Endothelial cell of umbilical vein (primary cell): Measurements from ENCODE around the gene CAMTA1. TPM values are rescaled to one million over a fixed set of nuclear protein-coding genes. Genes with fewer than 3 reads are reported as not detected.
A peak's percentile ranks its signal among the peaks of the same experiment; 100 is the strongest.

Experiments
- BruUV-seq: library from RNA; stranded (reverse); fragments of 400-500 nt; replicated peaks from 2 replicates; lab custom pipeline; 2021; lab: Mats Ljungman, UMichigan
- CTCF ChIA-PET: fragments of 300-600, 350-600 bp; sonication (Branson Sonifier 250); formaldehyde crosslinking; loops from one replicate; lab custom pipeline; 2021; ENCODE audit warnings: antibody characterized with exemption, inconsistent platforms; lab: Charles Lee
- POLR2A ChIA-PET: fragments of 300-600, 350-600 bp; sonication (Branson Sonifier 250); formaldehyde crosslinking; loops from one replicate; lab custom pipeline; 2021; ENCODE audit warnings: antibody characterized with exemption, inconsistent platforms; lab: Charles Lee
- DNase-seq: peaks from one replicate; pipeline ENCODE4 v3.0.0-alpha.2; 2011; ENCODE audit warnings: low read depth, low spot score
- FAIRE-seq: peaks from 2 replicates; lab custom pipeline; 2011; peaks lifted over from hg19 to GRCh38; lab: Jason Lieb, UNC
- H2AFZ ChIP-seq: 2 replicates; pipeline ENCODE4 v1.6.0; 2012; ENCODE audit warnings: low read depth, low read length, control low read depth, inconsistent platforms
- H3K27ac ChIP-seq: 2 replicates; pipeline ENCODE4 v1.5.1; 2011; ENCODE audit warnings: low read depth, mild to moderate bottlenecking, control low read depth, low read length, moderate library complexity; ENCODE audit not compliant: insufficient read depth
- H3K27me3 ChIP-seq, 2 experiments: 2 replicates each; pipeline versions ENCODE4 v1.6.0 to v1.6.1; 2011; ENCODE audit warnings: low read length in 2 of 2, mixed read lengths in 1 of 2; ENCODE audit not compliant: control insufficient read depth in 2 of 2, insufficient read depth in 2 of 2
- H3K36me3 ChIP-seq, 2 experiments: 2 replicates in 1 of 2; 3 replicates in 1 of 2; pipeline ENCODE4 v1.5.1; 2011; ENCODE audit warnings: low read length in 2 of 2, mild to moderate bottlenecking in 1 of 2, moderate library complexity in 1 of 2; ENCODE audit not compliant: control insufficient read depth in 2 of 2, insufficient read depth in 2 of 2; ENCODE audit errors: extremely low read depth in 1 of 2
- H3K4me1 ChIP-seq: 3 replicates; pipeline ENCODE4 v1.5.1; 2011; ENCODE audit warnings: mild to moderate bottlenecking, low read length; ENCODE audit not compliant: control insufficient read depth, insufficient read depth; ENCODE audit errors: extremely low read depth
- H3K4me2 ChIP-seq: 2 replicates; pipeline ENCODE4 v1.6.1; 2011; ENCODE audit warnings: low read length, control low read depth, mixed read lengths; ENCODE audit not compliant: insufficient read depth
- H3K4me3 ChIP-seq, 3 experiments: fragments of 200-600 bp in 1 of 3; sonication (generic), shearing (Covaris generic) in 1 of 3; replicated peaks in 1 of 3; 2 replicates each; pipeline ENCODE4 v1.5.1; 2011 to 2016; ENCODE audit warnings: control low read depth in 3 of 3, low read length in 3 of 3, mild to moderate bottlenecking in 2 of 3, inconsistent platforms in 1 of 3, low read depth in 1 of 3, moderate library complexity in 1 of 3; ENCODE audit not compliant: insufficient read depth in 1 of 3
- H3K79me2 ChIP-seq: 2 replicates; pipeline ENCODE4 v1.6.0; 2012; ENCODE audit warnings: low read length, inconsistent platforms; ENCODE audit not compliant: control insufficient read depth, insufficient read depth
- H3K9ac ChIP-seq: replicated peaks from 2 replicates; pipeline ENCODE3; 2011; ENCODE audit warnings: low read length, control low read depth; ENCODE audit not compliant: insufficient read depth; ENCODE audit errors: extremely low read depth
- H3K9me1 ChIP-seq: replicated peaks from 3 replicates; pipeline ENCODE4 v1.6.0; 2011; ENCODE audit warnings: mild to moderate bottlenecking, low read length; ENCODE audit not compliant: control insufficient read depth, insufficient read depth; ENCODE audit errors: extremely low read depth
- H3K9me3 ChIP-seq: replicated peaks from 2 replicates; pipeline ENCODE4 v1.5.1; 2012; ENCODE audit warnings: low read length, inconsistent platforms; ENCODE audit not compliant: control insufficient read depth, insufficient read depth
- H4K20me1 ChIP-seq: replicated peaks from 2 replicates; pipeline ENCODE3; 2011; ENCODE audit warnings: mild to moderate bottlenecking, low read length; ENCODE audit not compliant: control insufficient read depth, insufficient read depth; ENCODE audit errors: extremely low read depth
- EZH2 ChIP-seq: IDR thresholded peaks from 2 replicates; pipeline ENCODE4 v1.6.1; 2012; ENCODE audit warnings: borderline replicate concordance, low read depth, mild to moderate bottlenecking, moderate library complexity, low read length, inconsistent platforms; ENCODE audit not compliant: severe bottlenecking
- FOS ChIP-seq: IDR thresholded peaks from 2 replicates; pipeline ENCODE4 v1.6.1; 2011; ENCODE audit warnings: mild to moderate bottlenecking, low read length, moderate library complexity, borderline replicate concordance; ENCODE audit not compliant: insufficient read depth
- GATA2 ChIP-seq: IDR thresholded peaks from 2 replicates; pipeline ENCODE4 v1.7.0; 2011; ENCODE audit warnings: low read depth, mild to moderate bottlenecking, moderate library complexity, mixed read lengths, low read length; ENCODE audit not compliant: insufficient read length, insufficient read depth
- JUN ChIP-seq: IDR thresholded peaks from 2 replicates; pipeline ENCODE4 v1.6.1; 2011; ENCODE audit warnings: borderline replicate concordance, low read depth; ENCODE audit not compliant: insufficient read length, insufficient read depth
- MYC ChIP-seq: IDR thresholded peaks from one replicate; pipeline ENCODE4 v1.6.1; 2011; ENCODE audit warnings: mild to moderate bottlenecking, low read depth, low read length
- POLR2A ChIP-seq: IDR thresholded peaks from 2 replicates; pipeline ENCODE4 v1.6.1; 2012; ENCODE audit warnings: low read depth, mild to moderate bottlenecking, control low read depth, low read length
- POLR2AphosphoS5 ChIP-seq: IDR thresholded peaks from 2 replicates; pipeline ENCODE4 v1.6.1; 2012; ENCODE audit warnings: low read depth, mild to moderate bottlenecking, control low read depth, low read length, moderate library complexity; ENCODE audit not compliant: insufficient read depth
- dilution Hi-C: fragments of 300-500 bp; cut with MboI; formaldehyde crosslinking; loops from one replicate; pipeline ENCODE4 v1.15.0; 2019; ENCODE audit warnings: low sequenced_read_pairs; ENCODE audit not compliant: extremely low pct_ligation_motif_present
- intact Hi-C: fragments of 100-400 bp; cut with micrococcal nuclease; formaldehyde crosslinking; loops from one replicate; pipeline ENCODE4 v1.10.0; 2022
- polyA plus RNA-seq, 4 experiments: library from polyadenylated mRNA; depleted of rRNA in 3 of 4; stranded (reverse) in 3 of 4; unstranded in 1 of 4; fragments of >200 nt; gene quantifications; 2 replicates each; pipeline versions ENCODE4 v1.2.1 to v1.2.3, GENCODE V29; 2011 to 2012; ENCODE audit warnings: missing spikeins in 1 of 4
- total RNA-seq: library from RNA; stranded (reverse); gene quantifications from 2 replicates; pipeline ENCODE4 v1.2.3, GENCODE V29; 2021
- TF ChIP-seq, protein P1 (sequence below), 2 donors: IDR thresholded peaks; 1 replicate in 1 of 2; 2 replicates in 1 of 2; pipeline ENCODE4 v1.5.1; 2011; ENCODE audit warnings: low read length in 2 of 2, mild to moderate bottlenecking in 2 of 2, moderate library complexity in 2 of 2, control low read depth in 1 of 2, inconsistent platforms in 1 of 2, low read depth in 1 of 2; ENCODE audit not compliant: insufficient read depth in 1 of 2; ENCODE audit errors: extremely low read depth in 1 of 2
- TF ChIP-seq, protein P2 (sequence below): IDR thresholded peaks from 2 replicates; pipeline ENCODE4 v1.6.1; 2011; ENCODE audit not compliant: insufficient read depth, insufficient read length

CAMTA1 gene
- total and polyA plus RNA-seq, 2 donors (not counting 3 experiments of a cell fraction or from before 2014, with no cell fraction given), result 50.8 to 92.7 TPM

DNA sequence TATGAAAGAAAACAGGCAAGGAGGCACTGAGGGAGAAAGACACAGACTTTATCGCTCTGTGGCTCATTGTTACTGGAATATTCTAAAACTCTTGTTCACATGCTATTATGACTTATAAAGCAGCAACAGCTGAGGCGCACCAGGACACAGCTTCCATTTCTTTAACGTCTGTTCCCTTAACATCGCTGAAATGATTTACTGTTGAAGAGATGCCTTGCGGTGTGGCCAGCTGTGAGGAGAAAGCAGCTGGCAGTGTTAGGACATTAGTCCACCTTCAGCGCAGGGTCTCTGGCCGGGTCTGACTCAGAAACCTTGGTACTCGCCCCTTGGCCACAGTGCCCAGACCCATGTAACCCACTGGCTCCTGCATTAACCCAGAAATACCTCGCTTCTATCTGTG lies 995.7 kb downstream of the CAMTA1 start:
- Histone ChIP-seq H3K27ac (no peak overlapping the region), H3K4me1 (peaks cover 6% of the 10 kb centered on the region), H3K79me2 (no peaks in the 10 kb centered on the region), H4K20me1 (no peaks in the 10 kb centered on the region), H3K9ac (no peak overlapping the region), H3K4me3 (no peak overlapping the region), H3K36me3 (peaks cover 8 to 11% of the 10 kb centered on the region in 2 experiments), H3K9me3 (no peaks in the 10 kb centered on the region), H3K27me3 (no peaks in the 10 kb centered on the region), H3K4me2 (no peak overlapping the region), H2AFZ (no peak overlapping the region), H3K9me1 (no peaks in the 10 kb centered on the region)
- DNase-seq (no peak), FAIRE-seq (no peak)
- intact Hi-C loops, result loop anchor here (5.0 kb wide), 1 partner anchor 181 kb away; the partner anchor contains the start of gene PARK7
- BruUV-seq, result TSS peak; percentile 24
- dilution Hi-C loops, result no loop called here
- ChIA-PET POLR2A (no interaction called here), CTCF (interaction anchor here (1.6 kb wide), 1 partner anchor 113 kb away, joined by 5 read pairs; no protein-coding TSS in a partner anchor)
- TF ChIP-seq GATA2, result no peak
- TF ChIP-seq JUN, result no peak
- TF ChIP-seq MYC, result no peak
- TF ChIP-seq POLR2A, result no peak

DNA sequence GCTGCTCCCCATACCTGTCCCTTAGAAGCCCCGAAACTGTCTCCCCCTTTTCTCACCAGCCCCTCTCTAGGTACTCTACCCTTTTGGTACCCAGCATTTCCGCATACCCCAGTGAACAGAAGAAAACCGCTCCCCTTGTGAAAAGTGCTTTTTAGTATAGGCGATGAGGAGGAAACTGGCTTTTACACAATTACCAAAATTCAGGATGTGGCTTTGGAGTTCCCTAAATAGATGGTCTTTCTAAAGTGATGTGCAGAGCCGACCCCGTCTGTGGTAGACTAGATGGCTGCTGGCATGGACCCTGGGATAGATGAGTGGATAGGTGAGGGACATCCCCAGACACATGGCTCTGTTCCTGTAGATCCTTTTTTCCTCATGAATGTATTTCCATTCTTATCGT lies 996.2 kb downstream of the CAMTA1 start:
- H4K20me1 ChIP-seq, result no peaks in the 10 kb centered on the region
- no peak overlapping the region for H3K4me3 ChIP-seq
- BruUV-seq, result no TSS peak
- no peak overlapping the region for H2AFZ ChIP-seq
- CTCF ChIA-PET, result interaction anchor here (0.5 to 1.6 kb wide), 2 partner anchors 114 to 999 kb away, joined by 3 to 5 read pairs; no protein-coding TSS in a partner anchor
- H3K4me2 ChIP-seq, result no peak overlapping the region
- intact Hi-C loops (loop anchor here (5.0 kb wide), 1 partner anchor 181 kb away; the partner anchor contains the start of gene PARK7), dilution Hi-C loops (no loop called here)
- no peaks in the 10 kb centered on the region for H3K9me3 ChIP-seq
- no peak for FAIRE-seq
- peaks cover 8 to 11% of the 10 kb centered on the region in 2 experiments for H3K36me3 ChIP-seq
- TF ChIP-seq MYC (no peak), POLR2A (no peak), EZH2 (no peak), POLR2AphosphoS5 (no peak), JUN (no peak), FOS (no peak), GATA2 (no peak)
- TF ChIP-seq, protein P1, sequence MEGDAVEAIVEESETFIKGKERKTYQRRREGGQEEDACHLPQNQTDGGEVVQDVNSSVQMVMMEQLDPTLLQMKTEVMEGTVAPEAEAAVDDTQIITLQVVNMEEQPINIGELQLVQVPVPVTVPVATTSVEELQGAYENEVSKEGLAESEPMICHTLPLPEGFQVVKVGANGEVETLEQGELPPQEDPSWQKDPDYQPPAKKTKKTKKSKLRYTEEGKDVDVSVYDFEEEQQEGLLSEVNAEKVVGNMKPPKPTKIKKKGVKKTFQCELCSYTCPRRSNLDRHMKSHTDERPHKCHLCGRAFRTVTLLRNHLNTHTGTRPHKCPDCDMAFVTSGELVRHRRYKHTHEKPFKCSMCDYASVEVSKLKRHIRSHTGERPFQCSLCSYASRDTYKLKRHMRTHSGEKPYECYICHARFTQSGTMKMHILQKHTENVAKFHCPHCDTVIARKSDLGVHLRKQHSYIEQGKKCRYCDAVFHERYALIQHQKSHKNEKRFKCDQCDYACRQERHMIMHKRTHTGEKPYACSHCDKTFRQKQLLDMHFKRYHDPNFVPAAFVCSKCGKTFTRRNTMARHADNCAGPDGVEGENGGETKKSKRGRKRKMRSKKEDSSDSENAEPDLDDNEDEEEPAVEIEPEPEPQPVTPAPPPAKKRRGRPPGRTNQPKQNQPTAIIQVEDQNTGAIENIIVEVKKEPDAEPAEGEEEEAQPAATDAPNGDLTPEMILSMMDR (IDR thresholded peaks at IDR 0.05; ENCODE audit: extremely low read depth in 1 of 2, insufficient read depth in 1 of 2, low read depth in 1 of 2, low read length in 2 of 2), result no peak
- TF ChIP-seq, protein P2, sequence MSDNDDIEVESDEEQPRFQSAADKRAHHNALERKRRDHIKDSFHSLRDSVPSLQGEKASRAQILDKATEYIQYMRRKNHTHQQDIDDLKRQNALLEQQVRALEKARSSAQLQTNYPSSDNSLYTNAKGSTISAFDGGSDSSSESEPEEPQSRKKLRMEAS, result no peak
- POLR2A ChIA-PET, result no interaction called here
- no peak overlapping the region for H3K9ac ChIP-seq
- H3K79me2 ChIP-seq, result no peaks in the 10 kb centered on the region
- H3K4me1 ChIP-seq, result peaks cover 6% of the 10 kb centered on the region
- no peak for DNase-seq
- no peaks in the 10 kb centered on the region for H3K9me1 ChIP-seq
- H3K27ac ChIP-seq, result no peak overlapping the region
- H3K27me3 ChIP-seq, result no peaks in the 10 kb centered on the region
